Measurements from ENCODE around the gene C2orf69. TPM values are rescaled to one million over a fixed set of nuclear protein-coding genes. Genes with fewer than 3 reads are reported as not detected.

The C2orf69 gene
- total RNA-seq, 1 donor from 2014 or later, result 13.6 TPM

DNA sequence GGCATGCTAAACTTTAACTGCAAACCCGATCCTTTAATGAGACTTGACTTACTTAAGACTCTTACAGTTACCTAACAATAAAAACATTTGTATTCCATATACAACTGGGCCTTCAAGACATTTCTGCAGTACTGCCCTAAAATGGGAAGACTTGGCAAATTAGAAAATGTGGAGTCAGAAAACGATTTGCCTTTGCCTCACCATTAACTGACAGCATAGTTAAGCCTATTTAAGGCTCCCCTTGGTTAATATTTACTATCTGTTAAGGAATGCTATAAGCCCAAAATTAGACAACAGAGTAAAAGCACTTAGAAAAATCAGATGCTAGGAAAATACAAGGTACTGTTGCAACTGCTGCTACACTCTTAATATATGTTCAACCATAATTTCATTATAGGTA lies 25.5 kb downstream of the C2orf69 start:
- H3K36me3 Mint-ChIP-seq (ENCODE audit: insufficient read depth), result peaks cover 13% of the 10 kb centered on the region
- peak overlapping the region; percentile 61 for H3K27ac Mint-ChIP-seq
- H3K9me3 Mint-ChIP-seq (ENCODE audit: low read depth), result no peaks in the 10 kb centered on the region
- H3K4me3 Mint-ChIP-seq (ENCODE audit: low read depth), result peak overlapping the region; percentile 35
- H3K27me3 Mint-ChIP-seq, result no peaks in the 10 kb centered on the region
- no peak for DNase-seq (ENCODE audit: low spot score, unreplicated experiment)
- TF ChIP-seq, protein P1, sequence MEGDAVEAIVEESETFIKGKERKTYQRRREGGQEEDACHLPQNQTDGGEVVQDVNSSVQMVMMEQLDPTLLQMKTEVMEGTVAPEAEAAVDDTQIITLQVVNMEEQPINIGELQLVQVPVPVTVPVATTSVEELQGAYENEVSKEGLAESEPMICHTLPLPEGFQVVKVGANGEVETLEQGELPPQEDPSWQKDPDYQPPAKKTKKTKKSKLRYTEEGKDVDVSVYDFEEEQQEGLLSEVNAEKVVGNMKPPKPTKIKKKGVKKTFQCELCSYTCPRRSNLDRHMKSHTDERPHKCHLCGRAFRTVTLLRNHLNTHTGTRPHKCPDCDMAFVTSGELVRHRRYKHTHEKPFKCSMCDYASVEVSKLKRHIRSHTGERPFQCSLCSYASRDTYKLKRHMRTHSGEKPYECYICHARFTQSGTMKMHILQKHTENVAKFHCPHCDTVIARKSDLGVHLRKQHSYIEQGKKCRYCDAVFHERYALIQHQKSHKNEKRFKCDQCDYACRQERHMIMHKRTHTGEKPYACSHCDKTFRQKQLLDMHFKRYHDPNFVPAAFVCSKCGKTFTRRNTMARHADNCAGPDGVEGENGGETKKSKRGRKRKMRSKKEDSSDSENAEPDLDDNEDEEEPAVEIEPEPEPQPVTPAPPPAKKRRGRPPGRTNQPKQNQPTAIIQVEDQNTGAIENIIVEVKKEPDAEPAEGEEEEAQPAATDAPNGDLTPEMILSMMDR (IDR thresholded peaks at IDR 0.05; ENCODE audit: unreplicated experiment), result no peak
- peaks cover 8% of the 10 kb centered on the region for H3K4me1 Mint-ChIP-seq (ENCODE audit: low read depth)

DNA sequence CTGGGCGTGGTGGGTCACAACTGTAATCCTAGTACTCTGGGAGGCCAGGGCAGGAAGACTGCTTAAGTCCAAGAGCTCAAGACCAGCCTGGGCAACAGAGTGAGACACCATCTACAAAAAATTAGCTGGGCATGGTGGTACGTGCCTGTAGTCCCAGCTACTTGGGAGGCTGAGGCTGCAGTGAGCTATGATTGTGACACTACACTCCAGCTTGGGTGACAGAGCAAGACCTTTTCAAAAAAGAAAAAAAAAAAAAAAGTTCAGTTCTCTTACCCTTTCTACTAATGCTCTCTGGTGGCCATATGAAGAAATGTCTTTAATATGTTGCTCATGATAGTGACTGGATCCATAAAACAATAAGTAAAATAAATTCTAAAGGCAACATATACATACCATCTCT lies 29.3 kb downstream of the C2orf69 start:
- Mint-ChIP-seq H3K27ac (no peak overlapping the region), H3K27me3 (no peaks in the 10 kb centered on the region), H3K4me1 (ENCODE audit: low read depth) (peaks cover 8% of the 10 kb centered on the region), H3K9me3 (ENCODE audit: low read depth) (no peaks in the 10 kb centered on the region), H3K36me3 (ENCODE audit: insufficient read depth) (peaks cover 20% of the 10 kb centered on the region), H3K4me3 (ENCODE audit: low read depth) (no peak overlapping the region)
- TF ChIP-seq, protein P1 (IDR thresholded peaks at IDR 0.05; ENCODE audit: unreplicated experiment), result peak; percentile 49
- DNase-seq (ENCODE audit: low spot score, unreplicated experiment), result no peak

DNA sequence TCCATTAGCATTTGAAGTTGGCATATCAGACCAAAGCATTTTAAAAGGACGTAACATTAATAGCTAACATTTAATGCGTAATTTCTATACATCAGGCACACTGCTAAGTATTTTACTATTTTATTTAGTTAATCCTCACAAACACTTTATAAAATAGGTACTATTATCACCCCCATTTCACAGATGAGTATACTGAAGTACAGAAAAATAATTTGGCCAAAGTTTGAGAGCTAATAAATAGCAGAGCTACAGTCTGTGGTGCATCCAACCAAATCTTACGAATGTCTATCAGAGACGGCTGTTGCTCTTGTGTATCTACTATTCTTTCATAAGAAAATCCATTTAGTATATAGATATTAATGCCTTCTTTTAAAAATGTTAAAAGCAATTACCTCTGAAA lies 32.3 kb downstream of the C2orf69 start:
- Mint-ChIP-seq H3K4me1 (ENCODE audit: low read depth) (no peaks in the 10 kb centered on the region), H3K27ac (no peak overlapping the region), H3K9me3 (ENCODE audit: low read depth) (no peaks in the 10 kb centered on the region), H3K36me3 (ENCODE audit: insufficient read depth) (peaks cover 27% of the 10 kb centered on the region), H3K27me3 (no peaks in the 10 kb centered on the region), H3K4me3 (ENCODE audit: low read depth) (no peak overlapping the region)
- TF ChIP-seq, protein P1 (IDR thresholded peaks at IDR 0.05; ENCODE audit: unreplicated experiment), result no peak
- DNase-seq (ENCODE audit: low spot score, unreplicated experiment), result no peak

DNA sequence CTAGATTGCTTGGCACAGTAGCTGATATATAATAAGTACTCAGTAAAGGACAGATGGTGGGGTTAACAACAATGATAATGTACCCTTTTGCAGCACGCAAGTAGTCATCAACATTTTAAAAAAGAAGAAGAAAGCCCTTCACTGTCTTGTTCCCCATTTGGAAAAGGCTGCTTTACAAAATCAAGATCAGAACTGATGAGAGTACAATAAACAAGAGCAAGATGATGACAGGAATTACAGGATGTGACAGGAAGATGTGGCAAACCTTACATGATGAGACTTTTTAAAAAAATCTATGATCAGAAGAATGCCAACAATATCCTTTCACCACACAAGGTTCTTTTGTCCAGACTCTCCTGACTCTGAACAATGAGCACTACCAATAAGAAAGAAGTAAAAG lies 35.1 kb downstream of the C2orf69 start:
- Mint-ChIP-seq H3K4me1 (ENCODE audit: low read depth) (no peaks in the 10 kb centered on the region), H3K27me3 (no peaks in the 10 kb centered on the region), H3K27ac (no peak overlapping the region), H3K36me3 (ENCODE audit: insufficient read depth) (peaks cover 22% of the 10 kb centered on the region), H3K9me3 (ENCODE audit: low read depth) (no peaks in the 10 kb centered on the region), H3K4me3 (ENCODE audit: low read depth) (no peak overlapping the region)
- TF ChIP-seq, protein P1 (IDR thresholded peaks at IDR 0.05; ENCODE audit: unreplicated experiment), result no peak
- no peak for DNase-seq (ENCODE audit: low spot score, unreplicated experiment)

DNA sequence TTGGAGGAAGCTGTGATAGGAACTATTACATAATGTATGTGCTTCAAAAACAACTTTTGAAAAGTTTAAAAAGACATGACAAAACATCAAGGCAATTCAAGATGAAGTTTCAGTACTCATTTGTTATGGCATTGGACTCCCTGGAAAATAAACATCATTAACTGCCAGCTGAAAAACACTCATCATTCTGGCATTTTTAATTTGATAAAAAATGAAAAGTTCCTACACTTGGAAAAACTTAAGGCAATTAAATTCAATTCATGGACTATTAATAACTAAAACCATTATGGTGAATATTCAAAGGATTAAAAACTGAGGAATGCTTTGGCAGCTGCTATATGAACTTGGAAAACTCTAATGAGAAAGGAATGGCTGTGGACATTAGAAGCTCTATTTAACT lies 35.7 kb downstream of the C2orf69 start:
- no peak for DNase-seq (ENCODE audit: low spot score, unreplicated experiment)
- no peaks in the 10 kb centered on the region for H3K4me1 Mint-ChIP-seq (ENCODE audit: low read depth)
- peaks cover 22% of the 10 kb centered on the region for H3K36me3 Mint-ChIP-seq (ENCODE audit: insufficient read depth)
- no peak overlapping the region for H3K4me3 Mint-ChIP-seq (ENCODE audit: low read depth)
- TF ChIP-seq, protein P1 (IDR thresholded peaks at IDR 0.05; ENCODE audit: unreplicated experiment), result no peak
- peak overlapping the region; percentile 29 for H3K27ac Mint-ChIP-seq
- H3K9me3 Mint-ChIP-seq (ENCODE audit: low read depth), result no peaks in the 10 kb centered on the region
- H3K27me3 Mint-ChIP-seq, result no peaks in the 10 kb centered on the region

Measured in progenitor cell of endocrine pancreas (in vitro differentiated cells).